ENCODE results near the gene BAZ2B.

DNA sequence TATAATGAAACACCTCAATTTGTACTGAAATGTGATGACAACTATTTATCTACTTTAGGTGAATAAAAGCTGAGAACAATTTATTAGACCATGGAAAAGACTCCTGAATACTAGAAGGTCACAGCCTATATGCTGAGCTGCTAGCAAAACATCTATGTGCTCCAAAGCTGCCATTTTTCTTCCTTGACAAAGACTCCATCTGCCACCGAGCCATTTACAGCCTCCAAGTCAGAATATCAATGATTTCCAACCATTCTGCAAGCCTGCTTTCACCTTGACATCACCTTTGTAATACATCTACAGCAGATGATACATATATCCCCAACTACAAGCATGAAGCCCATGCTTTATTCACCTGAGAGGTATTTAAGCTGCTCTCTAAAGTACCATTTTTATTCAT, 84.9 kb downstream of the BAZ2B start:
- TF ChIP-seq SIN3A (IDR thresholded peaks at IDR 0.05; ENCODE audit: low read depth) (no peak), EZH2phosphoT487 (IDR thresholded peaks at IDR 0.05; ENCODE audit: borderline replicate concordance) (no peak), EZH2 (IDR thresholded peaks at IDR 0.05) (no peak), POLR2A (IDR thresholded peaks at IDR 0.05; ENCODE audit: borderline replicate concordance, extremely low read depth, insufficient read depth, insufficient read length) (no peak), ZNF274 (IDR thresholded peaks at IDR 0.05; ENCODE audit: low read depth, low read length) (no peak), TCF7L2 (IDR thresholded peaks at IDR 0.05; ENCODE audit: borderline replicate concordance, extremely low read depth, insufficient read depth, insufficient read length) (no peak), SRF (IDR thresholded peaks at IDR 0.05; ENCODE audit: low read depth) (no peak), POLR2AphosphoS5 (IDR thresholded peaks at IDR 0.05; ENCODE audit: low read depth, low read length) (no peak), FOSL1 (IDR thresholded peaks at IDR 0.05; ENCODE audit: low read depth) (no peak), RAD21 (IDR thresholded peaks at IDR 0.05; ENCODE audit: low read depth) (no peak), ZFX (IDR thresholded peaks at IDR 0.05) (no peak), JUND (IDR thresholded peaks at IDR 0.05) (no peak)
- TF ChIP-seq, protein P1, sequence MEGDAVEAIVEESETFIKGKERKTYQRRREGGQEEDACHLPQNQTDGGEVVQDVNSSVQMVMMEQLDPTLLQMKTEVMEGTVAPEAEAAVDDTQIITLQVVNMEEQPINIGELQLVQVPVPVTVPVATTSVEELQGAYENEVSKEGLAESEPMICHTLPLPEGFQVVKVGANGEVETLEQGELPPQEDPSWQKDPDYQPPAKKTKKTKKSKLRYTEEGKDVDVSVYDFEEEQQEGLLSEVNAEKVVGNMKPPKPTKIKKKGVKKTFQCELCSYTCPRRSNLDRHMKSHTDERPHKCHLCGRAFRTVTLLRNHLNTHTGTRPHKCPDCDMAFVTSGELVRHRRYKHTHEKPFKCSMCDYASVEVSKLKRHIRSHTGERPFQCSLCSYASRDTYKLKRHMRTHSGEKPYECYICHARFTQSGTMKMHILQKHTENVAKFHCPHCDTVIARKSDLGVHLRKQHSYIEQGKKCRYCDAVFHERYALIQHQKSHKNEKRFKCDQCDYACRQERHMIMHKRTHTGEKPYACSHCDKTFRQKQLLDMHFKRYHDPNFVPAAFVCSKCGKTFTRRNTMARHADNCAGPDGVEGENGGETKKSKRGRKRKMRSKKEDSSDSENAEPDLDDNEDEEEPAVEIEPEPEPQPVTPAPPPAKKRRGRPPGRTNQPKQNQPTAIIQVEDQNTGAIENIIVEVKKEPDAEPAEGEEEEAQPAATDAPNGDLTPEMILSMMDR (IDR thresholded peaks at IDR 0.05 in 2 of 3, conservative IDR thresholded peaks at IDR 0.05 in 1 of 3; ENCODE audit: borderline replicate concordance in 1 of 3, insufficient read depth in 1 of 3, low read depth in 2 of 3, low read length in 2 of 3) = no peak
